Astrocyte (in vitro differentiated cells and primary cell): Measurements from ENCODE around the gene METTL23. TPM values are rescaled to one million over a fixed set of nuclear protein-coding genes. Genes with fewer than 3 reads are reported as not detected.

Experiments
- DNase-seq: peaks from one replicate; pipeline ENCODE4 v3.0.0-alpha.2; 2010; ENCODE audit warnings: low read depth
- FAIRE-seq: peaks from 2 replicates; lab custom pipeline; 2011; peaks lifted over from hg19 to GRCh38; lab: Jason Lieb, UNC
- H2AFZ ChIP-seq: 2 replicates; pipeline ENCODE4 v1.6.0; 2012; ENCODE audit warnings: low read depth, low read length, inconsistent platforms
- H3K27ac ChIP-seq: 2 replicates; pipeline ENCODE4 v1.5.1; 2011; ENCODE audit warnings: low read depth, low read length, inconsistent platforms
- H3K27me3 ChIP-seq: 2 replicates; pipeline ENCODE4 v1.6.0; 2011; ENCODE audit warnings: low read length, inconsistent platforms; ENCODE audit not compliant: insufficient read depth
- H3K36me3 ChIP-seq: 2 replicates; pipeline ENCODE4 v1.5.1; 2011; ENCODE audit warnings: low read length, inconsistent platforms; ENCODE audit not compliant: insufficient read depth
- H3K4me1 ChIP-seq: 2 replicates; pipeline ENCODE4 v1.5.1; 2011; ENCODE audit warnings: low read length, inconsistent platforms; ENCODE audit not compliant: insufficient read depth
- H3K4me2 ChIP-seq: 2 replicates; pipeline ENCODE4 v1.6.0; 2012; ENCODE audit warnings: low read length, inconsistent platforms
- H3K4me3 ChIP-seq: 2 replicates; pipeline ENCODE4 v1.5.1; 2011; ENCODE audit warnings: low read depth, mild to moderate bottlenecking, low read length, inconsistent platforms; ENCODE audit not compliant: insufficient read depth
- H3K79me2 ChIP-seq: 2 replicates; pipeline ENCODE4 v1.6.0; 2012; ENCODE audit warnings: mild to moderate bottlenecking, low read length, inconsistent platforms; ENCODE audit not compliant: insufficient read depth
- H3K9ac ChIP-seq: 2 replicates; pipeline ENCODE4 v1.6.0; 2012; ENCODE audit warnings: mild to moderate bottlenecking, low read length, inconsistent platforms
- H3K9me3 ChIP-seq: 2 replicates; pipeline ENCODE4 v1.5.1; 2012; ENCODE audit warnings: low read depth, mild to moderate bottlenecking, low read length, inconsistent platforms; ENCODE audit not compliant: insufficient read depth
- H4K20me1 ChIP-seq: 2 replicates; pipeline ENCODE4 v1.6.0; 2012; ENCODE audit warnings: low read length, inconsistent platforms; ENCODE audit not compliant: insufficient read depth
- H3K27ac Mint-ChIP-seq: one replicate; pipeline ENCODE4 v1.8.0; 2021; ENCODE audit warnings: mild to moderate bottlenecking, mixed read lengths; ENCODE audit not compliant: unreplicated experiment
- H3K27me3 Mint-ChIP-seq: one replicate; pipeline ENCODE4 v1.8.0; 2021; ENCODE audit warnings: low read depth, mixed read lengths; ENCODE audit not compliant: unreplicated experiment
- H3K36me3 Mint-ChIP-seq: one replicate; pipeline ENCODE4 v1.8.0; 2021; ENCODE audit warnings: low read depth, mixed read lengths; ENCODE audit not compliant: unreplicated experiment
- H3K4me1 Mint-ChIP-seq: one replicate; pipeline ENCODE4 v1.8.0; 2021; ENCODE audit warnings: low read depth, mixed read lengths; ENCODE audit not compliant: unreplicated experiment
- H3K4me3 Mint-ChIP-seq: one replicate; pipeline ENCODE4 v1.8.0; 2021; ENCODE audit warnings: mild to moderate bottlenecking, moderate library complexity, mixed read lengths; ENCODE audit not compliant: unreplicated experiment
- H3K9me3 Mint-ChIP-seq: one replicate; pipeline ENCODE4 v1.8.0; 2021; ENCODE audit warnings: mild to moderate bottlenecking, mixed read lengths; ENCODE audit not compliant: unreplicated experiment
- CTCF ChIP-seq: IDR thresholded peaks from 2 replicates; pipeline ENCODE4 v1.5.1; 2011; ENCODE audit warnings: low read depth, mild to moderate bottlenecking, inconsistent platforms, low read length, moderate library complexity; ENCODE audit not compliant: insufficient read depth
- EZH2 ChIP-seq: IDR thresholded peaks from 2 replicates; pipeline ENCODE4 v1.6.1; 2012; ENCODE audit warnings: mild to moderate bottlenecking, low read length, inconsistent platforms; ENCODE audit not compliant: insufficient read depth
- total RNA-seq: library from RNA; stranded (reverse); gene quantifications from 2 replicates; pipeline ENCODE4 v1.2.1, GENCODE V29; 2021

METTL23 gene
- total RNA-seq, 1 donor from 2014 or later, result 24.3 TPM

GRCh38 chr17:76723812-76724211, 2.8 kb upstream of the METTL23 start:
- no peak overlapping the region for H3K4me3 ChIP-seq
- Mint-ChIP-seq H3K4me1 (peaks cover 4% of the 10 kb centered on the region), H3K4me3 (peak overlapping the region; percentile 97), H3K27ac (peak overlapping the region; percentile 34), H3K27me3 (no peaks in the 10 kb centered on the region), H3K9me3 (no peaks in the 10 kb centered on the region), H3K36me3 (peaks cover 17% of the 10 kb centered on the region)
- peaks cover 70% of the 10 kb centered on the region for H4K20me1 ChIP-seq
- H3K9ac ChIP-seq, result no peak overlapping the region
- H3K27me3 ChIP-seq, result no peaks in the 10 kb centered on the region
- TF ChIP-seq CTCF (no peak), EZH2 (no peak)
- FAIRE-seq (no peak), DNase-seq (no peak)
- H3K79me2 ChIP-seq, result peaks cover 84% of the 10 kb centered on the region
- peaks cover 50% of the 10 kb centered on the region for H3K36me3 ChIP-seq
- no peak overlapping the region for H3K27ac ChIP-seq
- H3K9me3 ChIP-seq, result no peaks in the 10 kb centered on the region
- H2AFZ ChIP-seq, result no peak overlapping the region
- peak overlapping the region; percentile 98 for H3K4me2 ChIP-seq
- H3K4me1 ChIP-seq, result peaks cover 16% of the 10 kb centered on the region

GRCh38 chr17:76725580-76726230, 934 bp upstream of the METTL23 start:
- no peaks in the 10 kb centered on the region for H3K9me3 ChIP-seq
- H3K27me3 ChIP-seq, result no peaks in the 10 kb centered on the region
- H2AFZ ChIP-seq, result peak overlapping the region; percentile 84
- Mint-ChIP-seq H3K4me3 (peak overlapping the region; percentile 97), H3K27me3 (no peaks in the 10 kb centered on the region), H3K9me3 (no peaks in the 10 kb centered on the region), H3K4me1 (peaks cover 11% of the 10 kb centered on the region), H3K36me3 (peaks cover 13% of the 10 kb centered on the region), H3K27ac (peak overlapping the region; percentile 93)
- peak overlapping the region; percentile 81 for H3K4me3 ChIP-seq
- FAIRE-seq, result no peak
- peak overlapping the region; percentile 92 for H3K9ac ChIP-seq
- peaks cover 92% of the 10 kb centered on the region for H3K79me2 ChIP-seq
- H3K36me3 ChIP-seq, result peaks cover 35% of the 10 kb centered on the region
- peaks cover 16% of the 10 kb centered on the region for H3K4me1 ChIP-seq
- peaks cover 64% of the 10 kb centered on the region for H4K20me1 ChIP-seq
- peak overlapping the region; percentile 98 for H3K4me2 ChIP-seq
- no peak for TF ChIP-seq CTCF
- TF ChIP-seq EZH2, result no peak
- no peak for DNase-seq
- peak overlapping the region; percentile 94 for H3K27ac ChIP-seq

- peaks cover 89% of the 10 kb centered on the region for H3K79me2 ChIP-seq
- H3K27me3 ChIP-seq, result no peaks in the 10 kb centered on the region
- H3K36me3 ChIP-seq, result peaks cover 31% of the 10 kb centered on the region
- H3K27ac Mint-ChIP-seq, result peak within 1 kb of the TSS; percentile 94
- H3K4me1 ChIP-seq, result peaks cover 16% of the 10 kb centered on the region
- H3K4me3 ChIP-seq, result peak within 1 kb of the TSS; percentile 82
- peak within 1 kb of the TSS; percentile 97 for H3K4me3 Mint-ChIP-seq
- peak within 1 kb of the TSS; percentile 98 for H3K4me2 ChIP-seq
- FAIRE-seq (no peak), DNase-seq (peak; percentile 89)
- no peaks in the 10 kb centered on the region for H3K9me3 ChIP-seq
- peak within 1 kb of the TSS; percentile 84 for H2AFZ ChIP-seq
- H4K20me1 ChIP-seq, result peaks cover 62% of the 10 kb centered on the region
- H3K9ac ChIP-seq, result peak within 1 kb of the TSS; percentile 92
- peak within 1 kb of the TSS; percentile 94 for H3K27ac ChIP-seq
- no peaks in the 10 kb centered on the region for H3K9me3 Mint-ChIP-seq
- H3K27me3 Mint-ChIP-seq, result no peaks in the 10 kb centered on the region
- peaks cover 11% of the 10 kb centered on the region for H3K4me1 Mint-ChIP-seq
- peaks cover 13% of the 10 kb centered on the region for H3K36me3 Mint-ChIP-seq
- no peak for TF ChIP-seq EZH2
- no peak for TF ChIP-seq CTCF
Observed at GRCh38 chr17:76726231-76726775, 336 bp upstream of the METTL23 start, which contains the start of gene JMJD6. TSS of gene JMJD6 (minus strand) at chr17:76726606. CDS start at chr17:76726475, 131 bp downstream.
